IMR-90 (cell line): ENCODE measurements around the gene ARHGAP31. TPM values are rescaled to one million over a fixed set of nuclear protein-coding genes. Genes with fewer than 3 reads are reported as not detected.

ENCODE experiments used
- ATAC-seq: fragments of 200-7000 bp; cut with Tn5 transposase; 2 replicates; pipeline ENCODE4 v1.9.1; 2020; ENCODE audit warnings: low read depth, mild to moderate bottlenecking, moderate library complexity
- BruUV-seq: library from RNA; stranded (reverse); fragments of 400-500 nt; replicated peaks from 2 replicates; lab custom pipeline; 2021; lab: Mats Ljungman, UMichigan
- CTCF ChIA-PET: fragments of 300-600 bp; formaldehyde crosslinking; extraction: SDS; loops from one replicate; lab custom pipeline; 2021; ENCODE audit warnings: antibody characterized with exemption; lab: Yijun Ruan, JAX
- POLR2A ChIA-PET: fragments of 300-600 bp; sonication (Branson Sonifier 250); formaldehyde crosslinking; loops from one replicate; lab custom pipeline; 2022; ENCODE audit warnings: antibody characterized with exemption; ENCODE audit not compliant: unreplicated experiment; lab: Charles Lee
- DNase-seq: peaks from one replicate; pipeline ENCODE4 v3.0.0; 2013
- H2AFZ ChIP-seq: replicated peaks from 2 replicates; pipeline ENCODE3; 2013; ENCODE audit warnings: low read length, mild to moderate bottlenecking; ENCODE audit not compliant: poor library complexity
- H2AK5ac ChIP-seq: 2 replicates; pipeline ENCODE4 v1.6.1; 2013; ENCODE audit warnings: low read depth, low read length, inconsistent platforms
- H2AK9ac ChIP-seq: replicated peaks from 2 replicates; pipeline ENCODE3; 2013; ENCODE audit warnings: mild to moderate bottlenecking, low read depth, low read length, moderate library complexity; ENCODE audit not compliant: poor library complexity
- H2BK120ac ChIP-seq: 2 replicates; pipeline ENCODE4 v1.6.1; 2013; ENCODE audit warnings: low read depth, low read length, inconsistent platforms
- H2BK15ac ChIP-seq: 3 replicates; pipeline ENCODE4 v1.6.1; 2013; ENCODE audit warnings: low read depth, low read length, inconsistent platforms
- H2BK20ac ChIP-seq: 2 replicates; pipeline ENCODE4 v1.6.1; 2013; ENCODE audit warnings: low read depth, mild to moderate bottlenecking, inconsistent platforms, low read length, moderate library complexity
- H2BK5ac ChIP-seq: 2 replicates; pipeline ENCODE4 v1.6.1; 2013; ENCODE audit warnings: mild to moderate bottlenecking, low read depth, low read length, inconsistent platforms; ENCODE audit not compliant: poor library complexity, severe bottlenecking
- H3K14ac ChIP-seq: replicated peaks from 2 replicates; pipeline ENCODE4 v1.6.1; 2013; ENCODE audit warnings: low read depth, low read length, inconsistent platforms
- H3K18ac ChIP-seq: 2 replicates; pipeline ENCODE4 v1.6.1; 2013; ENCODE audit warnings: low read depth, low read length, control low read depth
- H3K23ac ChIP-seq: 2 replicates; pipeline ENCODE4 v1.6.1; 2013; ENCODE audit warnings: low read depth, low read length, inconsistent platforms
- H3K27ac ChIP-seq: 2 replicates; pipeline ENCODE4 v1.5.1; 2013; ENCODE audit warnings: mild to moderate bottlenecking, control low read depth, low read length; ENCODE audit not compliant: insufficient read depth
- H3K27me3 ChIP-seq: 2 replicates; pipeline ENCODE4 v1.6.1; 2013; ENCODE audit warnings: low read length; ENCODE audit not compliant: control insufficient read depth, insufficient read depth
- H3K36me3 ChIP-seq: 2 replicates; pipeline ENCODE4 v1.6.1; 2013; ENCODE audit warnings: low read length, mixed read lengths; ENCODE audit not compliant: control insufficient read depth, insufficient read depth
- H3K4ac ChIP-seq: 2 replicates; pipeline ENCODE4 v1.6.1; 2013; ENCODE audit warnings: low read depth, low read length, inconsistent platforms
- H3K4me1 ChIP-seq: 2 replicates; pipeline ENCODE4 v1.6.1; 2013; ENCODE audit warnings: low read length, mixed read lengths; ENCODE audit not compliant: control insufficient read depth, insufficient read depth
- H3K4me2 ChIP-seq: 2 replicates; pipeline ENCODE4 v1.6.1; 2013; ENCODE audit warnings: low read depth, mild to moderate bottlenecking, control low read depth, low read length, moderate library complexity
- H3K4me3 ChIP-seq: 2 replicates; pipeline ENCODE4 v1.5.1; 2013; ENCODE audit warnings: low read depth, mild to moderate bottlenecking, control low read depth, low read length, moderate library complexity; ENCODE audit not compliant: insufficient read depth
- H3K56ac ChIP-seq: 2 replicates; pipeline ENCODE4 v1.6.1; 2013; ENCODE audit warnings: low read length, inconsistent platforms; ENCODE audit not compliant: insufficient read depth; ENCODE audit errors: extremely low read depth
- H3K79me1 ChIP-seq, 2 experiments: 2 replicates each; pipeline ENCODE4 v1.6.1; 2013; ENCODE audit warnings: low read length in 2 of 2, inconsistent platforms in 1 of 2, low read depth in 1 of 2
- H3K9ac ChIP-seq: 2 replicates; pipeline ENCODE4 v1.6.1; 2013; ENCODE audit warnings: low read depth, low read length, control low read depth
- H3K9me1 ChIP-seq: 2 replicates; pipeline ENCODE4 v1.6.1; 2013; ENCODE audit warnings: low read length, inconsistent platforms; ENCODE audit not compliant: insufficient read depth
- H3K9me3 ChIP-seq: 2 replicates; pipeline ENCODE4 v1.6.1; 2013; ENCODE audit warnings: low read length; ENCODE audit not compliant: control insufficient read depth, insufficient read depth
- H4K20me1 ChIP-seq: 2 replicates; pipeline ENCODE4 v1.6.1; 2013; ENCODE audit warnings: low read length, inconsistent platforms; ENCODE audit not compliant: insufficient read depth
- H4K5ac ChIP-seq: 2 replicates; pipeline ENCODE4 v1.6.1; 2013; ENCODE audit warnings: mild to moderate bottlenecking, low read depth, low read length, control low read depth
- H4K8ac ChIP-seq, 2 experiments: 2 replicates each; pipeline ENCODE4 v1.6.1; 2013; ENCODE audit warnings: low read depth in 2 of 2, low read length in 2 of 2, control low read depth in 1 of 2, inconsistent platforms in 1 of 2
- H4K91ac ChIP-seq: 2 replicates; pipeline ENCODE4 v1.6.1; 2013; ENCODE audit warnings: low read depth, low read length, inconsistent platforms; ENCODE audit not compliant: insufficient read depth
- BHLHE40 ChIP-seq: fragments of 150-350 bp; IDR thresholded peaks from 2 replicates; pipeline ENCODE4 v1.6.1; 2016; ENCODE audit warnings: mild to moderate bottlenecking, low read depth, low read length
- CHD1 ChIP-seq: IDR thresholded peaks from 2 replicates; pipeline ENCODE4 v1.6.1; 2012; ENCODE audit warnings: low read depth, low read length, improper control_type of control experiment
- CTCF ChIP-seq: conservative IDR thresholded peaks from 2 replicates; pipeline ENCODE4 v1.5.1; 2012; ENCODE audit warnings: mild to moderate bottlenecking, low read depth, low read length, improper control_type of control experiment
- FOS ChIP-seq: fragments of 150-350 bp; IDR thresholded peaks from 2 replicates; pipeline ENCODE4 v1.6.1; 2016; ENCODE audit warnings: low read depth, low read length
- MAZ ChIP-seq: IDR thresholded peaks from 2 replicates; pipeline ENCODE4 v1.6.1; 2012; ENCODE audit warnings: low read depth, mild to moderate bottlenecking, low read length, improper control_type of control experiment, moderate library complexity, borderline replicate concordance
- NFE2L2 ChIP-seq: fragments of 150-350 bp; IDR thresholded peaks from 2 replicates; pipeline ENCODE4 v1.6.1; 2016; ENCODE audit warnings: low read depth, mild to moderate bottlenecking, low read length
- POLR2A ChIP-seq: IDR thresholded peaks from 2 replicates; pipeline ENCODE4 v1.6.1; 2012; ENCODE audit warnings: mild to moderate bottlenecking, low read depth, low read length
- USF2 ChIP-seq: fragments of 150-350 bp; IDR thresholded peaks from 2 replicates; pipeline ENCODE4 v1.6.1; 2017; ENCODE audit warnings: mild to moderate bottlenecking, antibody characterized with exemption, low read length, low read depth
- WGBS, 2 experiments: methylation state at CpG; one replicate each; pipeline versions ENCODE4 v1.1.5 to v1.1.7; 2013; ENCODE audit warnings: missing lambda C conversion rate in 2 of 2; ENCODE audit not compliant: insufficient read length in 1 of 2; ENCODE audit errors: extremely low coverage in 2 of 2; 5-methylcytosine and 5-hydroxymethylcytosine counted together
- dilution Hi-C: fragments of 300-500 bp; cut with HindIII; formaldehyde crosslinking; loops from one replicate; pipeline ENCODE4 v1.14.3; 2018; ENCODE audit warnings: low sequenced_read_pairs; ENCODE audit not compliant: unreplicated experiment
- in situ Hi-C: fragments of 300-500 bp; cut with MboI; formaldehyde crosslinking; loops from 3 replicates; pipeline ENCODE4 v1.14.3; 2019; ENCODE audit warnings: low sequenced_read_pairs, inconsistent platforms, mixed read lengths
- intact Hi-C: fragments of 100-400 bp; cut with micrococcal nuclease; formaldehyde crosslinking; loops from 2 replicates; pipeline ENCODE4 v1.10.0; 2022
- polyA plus RNA-seq, 3 experiments: library from polyadenylated mRNA; depleted of rRNA; stranded (reverse); fragments of >200 nt; gene quantifications; 2 replicates each; pipeline ENCODE4 v1.2.3, GENCODE V29; 2012; ENCODE audit warnings: low replicate concordance in 1 of 3
- total RNA-seq: library from RNA; depleted of rRNA; stranded (reverse); fragments of >200 nt; gene quantifications from 2 replicates; pipeline ENCODE4 v1.2.3, GENCODE V29; 2012
- TF ChIP-seq, protein P1 (sequence below): fragments of 150-350 bp; IDR thresholded peaks from 2 replicates; pipeline ENCODE4 v1.6.1; 2016; ENCODE audit warnings: low read depth, mild to moderate bottlenecking, low read length, moderate library complexity, borderline replicate concordance

ARHGAP31 gene
- total and polyA plus RNA-seq, 2 of the 4 experiments (the other 2 are of a cell fraction), result 6.6 to 7.7 TPM

DNA sequence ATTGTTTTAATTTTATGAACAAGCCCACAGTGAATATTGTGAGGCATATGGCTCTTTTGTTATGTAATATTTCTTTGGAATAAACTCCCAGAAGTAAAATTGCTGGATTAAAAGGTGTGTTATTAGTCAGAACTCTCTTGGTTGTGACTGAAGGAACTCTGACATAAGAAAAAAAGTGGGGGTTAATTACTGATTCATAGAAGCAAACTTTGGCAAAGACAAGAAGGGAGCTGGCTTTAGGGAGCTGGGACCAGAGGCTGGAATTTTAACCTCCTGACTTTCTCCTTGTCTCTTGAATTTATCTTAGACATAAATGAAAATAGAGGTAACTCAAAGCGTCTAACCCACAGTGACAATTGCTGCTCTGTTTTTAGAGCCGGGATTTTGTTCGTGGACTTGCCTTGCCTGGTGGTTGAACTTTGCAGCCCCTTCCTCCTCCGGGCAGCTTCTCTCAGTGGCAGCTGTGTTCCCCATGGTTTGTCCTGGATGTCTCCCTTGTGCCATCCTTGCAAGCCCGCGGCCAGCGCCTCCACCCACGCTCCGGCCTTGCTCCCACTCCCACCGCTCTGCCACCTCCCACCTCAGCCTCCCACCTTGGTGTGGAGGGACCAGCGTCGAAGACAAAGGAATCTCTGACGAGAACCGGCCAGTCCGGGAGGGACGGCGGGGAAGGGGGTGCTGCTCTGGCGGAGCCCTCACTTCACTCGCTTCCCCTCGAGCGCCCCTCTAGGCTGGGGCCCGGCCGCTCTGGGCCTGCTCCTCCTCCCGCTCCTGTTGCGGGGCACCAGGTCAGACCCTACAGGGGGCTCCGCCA is 28.0 kb downstream of the ARHGAP31 start (continued):
- no peak for TF ChIP-seq CHD1
- TF ChIP-seq BHLHE40, result no peak

GRCh38 chr3:119322835-119323722 is 28.9 kb downstream of the ARHGAP31 start:
- in situ Hi-C loops (no loop called here), intact Hi-C loops (no loop called here), dilution Hi-C loops (no loop called here)
- H2BK15ac ChIP-seq, result no peak overlapping the region
- peak overlapping the region; percentile 90 for H2BK120ac ChIP-seq
- ATAC-seq, result peak; percentile 95
- H3K9me1 ChIP-seq, result peaks cover 3% of the 10 kb centered on the region; the same call in 1 of the 2 replicates
- H3K27me3 ChIP-seq, result no peaks in the 10 kb centered on the region
- H2AFZ ChIP-seq, result peak overlapping the region; percentile 93
- peaks cover 18 to 53% of the 10 kb centered on the region in 2 experiments for H3K79me1 ChIP-seq
- peaks cover 2% of the 10 kb centered on the region; the same call in 1 of the 2 replicates for H3K4me1 ChIP-seq
- ChIA-PET CTCF (interaction anchor here (1.5 kb wide), 1 partner anchor 30 kb away, joined by 9 read pairs; no protein-coding TSS in a partner anchor), POLR2A (interaction anchor here (0.9 kb wide), 1 partner anchor 23 kb away, joined by 4 read pairs; no protein-coding TSS in a partner anchor)
- H4K5ac ChIP-seq, result peak overlapping the region; percentile 46
- H4K91ac ChIP-seq, result peak overlapping the region; percentile 97
- peak overlapping the region; percentile 98 for H3K4ac ChIP-seq
- no peaks in the 10 kb centered on the region for H3K36me3 ChIP-seq
- H4K8ac ChIP-seq, result peak overlapping the region; percentile 86 to 91
- H3K9me3 ChIP-seq, result no peaks in the 10 kb centered on the region
- peak overlapping the region; percentile 70 for H2BK5ac ChIP-seq
- BruUV-seq, result no TSS peak
- DNase-seq, result peak; percentile 79
- H3K14ac ChIP-seq, result peak overlapping the region; percentile 98
- H2BK20ac ChIP-seq, result peak overlapping the region; percentile 54
- peak overlapping the region; percentile 39 for H3K18ac ChIP-seq
- H3K23ac ChIP-seq, result peak overlapping the region; percentile 96
- H3K27ac ChIP-seq, result peak overlapping the region; percentile 86
- peak overlapping the region; percentile 82 for H3K4me2 ChIP-seq
- peak overlapping the region; percentile 100 for H2AK5ac ChIP-seq
- WGBS, 2 experiments, result 1% methylated on average over 38 of the region's 71 CpGs; no CpG with 5 or more reads in 1 of the 2 experiments
- H2AK9ac ChIP-seq, result peak overlapping the region; percentile 94
- peak overlapping the region; percentile 83 for H3K9ac ChIP-seq
- no peaks in the 10 kb centered on the region for H4K20me1 ChIP-seq
- peak overlapping the region; percentile 71; the same call in 1 of the 2 replicates for H3K56ac ChIP-seq
- H3K4me3 ChIP-seq, result peak overlapping the region; percentile 57
- peak; percentile 69 for TF ChIP-seq FOS
- TF ChIP-seq CTCF, result no peak; the same call in 1 of the 2 replicates
- no peak for TF ChIP-seq USF2
- TF ChIP-seq CHD1, result no peak
- TF ChIP-seq NFE2L2, result no peak
- TF ChIP-seq, protein P1, sequence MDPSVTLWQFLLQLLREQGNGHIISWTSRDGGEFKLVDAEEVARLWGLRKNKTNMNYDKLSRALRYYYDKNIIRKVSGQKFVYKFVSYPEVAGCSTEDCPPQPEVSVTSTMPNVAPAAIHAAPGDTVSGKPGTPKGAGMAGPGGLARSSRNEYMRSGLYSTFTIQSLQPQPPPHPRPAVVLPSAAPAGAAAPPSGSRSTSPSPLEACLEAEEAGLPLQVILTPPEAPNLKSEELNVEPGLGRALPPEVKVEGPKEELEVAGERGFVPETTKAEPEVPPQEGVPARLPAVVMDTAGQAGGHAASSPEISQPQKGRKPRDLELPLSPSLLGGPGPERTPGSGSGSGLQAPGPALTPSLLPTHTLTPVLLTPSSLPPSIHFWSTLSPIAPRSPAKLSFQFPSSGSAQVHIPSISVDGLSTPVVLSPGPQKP, result no peak
- no peak; the same call in 1 of the 2 replicates for TF ChIP-seq MAZ
- peak; percentile 83 for TF ChIP-seq POLR2A
